Gastroesophageal sphincter (tissue), 4 donors: Measurements from ENCODE around the gene IVD. TPM values are rescaled to one million over a fixed set of nuclear protein-coding genes. Genes with fewer than 3 reads are reported as not detected.

Experiments used
- ATAC-seq: fragments of 150-250 bp; one replicate; pipeline ENCODE4 v1.9.1; 2016; ENCODE audit warnings: mild to moderate bottlenecking, moderate library complexity
- H3K27ac ChIP-seq, 4 donors: fragments of 200-600 bp; sonication (generic) in 3 of 4; 1 replicate in 3 of 4; 2 replicates in 1 of 4; pipeline ENCODE4 v1.5.1; 2016 to 2019
- H3K27me3 ChIP-seq: fragments of 200-600 bp; sonication (generic); one replicate; pipeline ENCODE4 v1.5.1; 2019
- H3K36me3 ChIP-seq, 2 donors: fragments of 200-600 bp; sonication (generic); one replicate each; pipeline ENCODE4 v1.5.1; 2019; ENCODE audit warnings: control low read depth in 1 of 2
- H3K4me1 ChIP-seq, 3 donors: fragments of 200-600 bp; sonication (generic); 1 replicate in 2 of 3; 2 replicates in 1 of 3; pipeline ENCODE4 v1.5.1; 2016 to 2019; ENCODE audit warnings: control low read depth in 2 of 3
- H3K4me3 ChIP-seq, 2 donors: fragments of 200-600 bp; sonication (generic); one replicate each; pipeline ENCODE4 v1.5.1; 2019; ENCODE audit warnings: mild to moderate bottlenecking in 1 of 2, moderate library complexity in 1 of 2
- H3K9me3 ChIP-seq, 3 donors: fragments of 200-600 bp; sonication (generic); one replicate each; pipeline ENCODE4 v1.5.1; 2017 to 2019; ENCODE audit warnings: control low read depth in 2 of 3
- EP300 ChIP-seq: sonication (generic); formaldehyde crosslinking; IDR thresholded peaks from one replicate; pipeline ENCODE4 v1.6.1; 2017; ENCODE audit warnings: antibody characterized with exemption, mild to moderate bottlenecking
- POLR2A ChIP-seq, 2 donors: fragments of 450-650 bp; IDR thresholded peaks; one replicate each; pipeline ENCODE4 v1.6.1; 2017; ENCODE audit warnings: antibody characterized with exemption in 2 of 2, mild to moderate bottlenecking in 2 of 2, moderate library complexity in 1 of 2
- POLR2AphosphoS5 ChIP-seq: sonication (generic); formaldehyde crosslinking; IDR thresholded peaks from one replicate; pipeline ENCODE4 v1.6.1; 2017; ENCODE audit warnings: antibody characterized with exemption
- WGBS, 2 donors: methylation state at CpG; one replicate each; pipeline ENCODE4 v1.1.5; 2018; ENCODE audit warnings: low coverage in 1 of 2; 5-methylcytosine and 5-hydroxymethylcytosine counted together
- total RNA-seq, 4 donors: library from RNA; depleted of rRNA; stranded (reverse); fragments of >200 nt; gene quantifications; one replicate each; pipeline ENCODE4 v1.1.0, GENCODE V29; 2016
- TF ChIP-seq, protein P1 (sequence below), 4 experiments: fragments of 200-600 bp in 2 of 4; fragments of 450-650 bp in 2 of 4; sonication (generic) in 1 of 4; IDR thresholded peaks; one replicate each; pipeline ENCODE4 v1.5.1; 2017 to 2019; ENCODE audit warnings: antibody characterized with exemption in 4 of 4, mild to moderate bottlenecking in 2 of 4, moderate library complexity in 2 of 4

The IVD gene
- total RNA-seq, 4 donors from 2014 or later: 26.1 to 80.2 (median 50.1) TPM

DNA sequence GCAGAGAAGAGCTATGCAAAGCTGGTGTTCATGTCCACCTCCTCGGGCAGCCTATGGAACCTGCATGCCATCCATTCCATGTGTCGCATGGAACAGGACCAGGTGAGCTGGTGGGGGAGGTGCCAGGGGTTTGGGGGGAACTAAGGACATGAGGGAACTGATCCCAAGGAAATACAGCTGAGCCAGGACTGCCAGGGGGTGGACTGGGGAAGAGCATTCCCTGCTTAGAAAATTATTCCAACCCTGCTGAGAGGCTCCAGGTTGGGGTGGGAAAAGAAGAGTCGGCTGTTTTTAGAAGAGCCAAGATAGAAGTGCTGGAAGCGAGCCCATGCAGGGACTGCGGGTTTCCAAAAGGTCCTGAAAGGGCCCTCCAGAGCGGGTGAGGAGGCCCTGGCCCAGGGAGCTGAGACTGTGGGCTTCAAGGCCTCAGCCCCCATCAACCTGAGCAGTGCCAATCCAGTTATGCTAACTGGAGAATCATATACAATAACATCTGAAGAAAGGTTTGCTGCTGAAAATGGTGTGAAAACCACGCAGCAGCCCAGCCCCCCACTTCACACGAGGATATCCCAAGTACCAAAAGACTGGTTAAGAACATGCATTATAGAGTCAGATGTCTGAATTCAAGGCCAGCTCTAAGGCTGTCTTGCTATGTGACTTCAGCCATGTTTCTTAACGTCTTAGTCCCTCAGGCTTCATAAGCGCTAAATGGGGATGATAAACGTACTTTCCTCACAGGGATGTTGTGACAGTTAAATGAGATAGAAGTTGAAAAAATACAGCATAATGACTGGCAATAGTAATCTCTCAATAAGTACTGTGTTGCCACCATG, 39.8 kb upstream of the IVD start:
- no peaks in the 10 kb centered on the region for H3K36me3 ChIP-seq
- H3K4me3 ChIP-seq: no peak overlapping the region
- H3K4me1 ChIP-seq: peaks cover 0 to 23% (median 0%) of the 10 kb centered on the region in 3 donors
- ATAC-seq: no peak
- TF ChIP-seq, protein P1, sequence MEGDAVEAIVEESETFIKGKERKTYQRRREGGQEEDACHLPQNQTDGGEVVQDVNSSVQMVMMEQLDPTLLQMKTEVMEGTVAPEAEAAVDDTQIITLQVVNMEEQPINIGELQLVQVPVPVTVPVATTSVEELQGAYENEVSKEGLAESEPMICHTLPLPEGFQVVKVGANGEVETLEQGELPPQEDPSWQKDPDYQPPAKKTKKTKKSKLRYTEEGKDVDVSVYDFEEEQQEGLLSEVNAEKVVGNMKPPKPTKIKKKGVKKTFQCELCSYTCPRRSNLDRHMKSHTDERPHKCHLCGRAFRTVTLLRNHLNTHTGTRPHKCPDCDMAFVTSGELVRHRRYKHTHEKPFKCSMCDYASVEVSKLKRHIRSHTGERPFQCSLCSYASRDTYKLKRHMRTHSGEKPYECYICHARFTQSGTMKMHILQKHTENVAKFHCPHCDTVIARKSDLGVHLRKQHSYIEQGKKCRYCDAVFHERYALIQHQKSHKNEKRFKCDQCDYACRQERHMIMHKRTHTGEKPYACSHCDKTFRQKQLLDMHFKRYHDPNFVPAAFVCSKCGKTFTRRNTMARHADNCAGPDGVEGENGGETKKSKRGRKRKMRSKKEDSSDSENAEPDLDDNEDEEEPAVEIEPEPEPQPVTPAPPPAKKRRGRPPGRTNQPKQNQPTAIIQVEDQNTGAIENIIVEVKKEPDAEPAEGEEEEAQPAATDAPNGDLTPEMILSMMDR (IDR thresholded peaks at IDR 0.05): no peak
- TF ChIP-seq POLR2AphosphoS5: no peak
- TF ChIP-seq POLR2A (IDR thresholded peaks at IDR 0.05): no peak
- no peak for TF ChIP-seq EP300
- no peak overlapping the region for H3K27ac ChIP-seq
- no peaks in the 10 kb centered on the region for H3K9me3 ChIP-seq
- H3K27me3 ChIP-seq: no peaks in the 10 kb centered on the region
- 80 to 90% methylated on average over 6 to 7 of the region's 11 CpGs for WGBS, 2 donors

GRCh38 chr15:40366457-40367370, 38.9 kb upstream of the IVD start:
- no peaks in the 10 kb centered on the region for H3K27me3 ChIP-seq
- H3K36me3 ChIP-seq: no peaks in the 10 kb centered on the region
- TF ChIP-seq EP300 (no peak), POLR2AphosphoS5 (no peak), POLR2A (IDR thresholded peaks at IDR 0.05) (no peak)
- TF ChIP-seq, protein P1 (IDR thresholded peaks at IDR 0.05): no peak
- no peaks in the 10 kb centered on the region for H3K9me3 ChIP-seq
- WGBS, 2 donors: 80 to 95% methylated on average over 3 of the region's 14 CpGs
- H3K4me1 ChIP-seq: peaks cover 0 to 23% (median 0%) of the 10 kb centered on the region in 3 donors
- H3K4me3 ChIP-seq: no peak overlapping the region
- ATAC-seq: no peak
- peak overlapping the region in 1 of 4 donors; percentile 52 for H3K27ac ChIP-seq

GRCh38 chr15:40367371-40367685, 38.3 kb upstream of the IVD start:
- Histone ChIP-seq H3K27ac (peak overlapping the region in 2 of 4 donors; percentile 52 to 56), H3K4me1 (peaks cover 0 to 23% (median 0%) of the 10 kb centered on the region in 3 donors), H3K27me3 (no peaks in the 10 kb centered on the region), H3K9me3 (no peaks in the 10 kb centered on the region), H3K36me3 (no peaks in the 10 kb centered on the region), H3K4me3 (peak overlapping the region in 1 of 2 donors; percentile 48)
- ATAC-seq: no peak
- TF ChIP-seq POLR2AphosphoS5 (no peak), POLR2A (IDR thresholded peaks at IDR 0.05) (no peak), EP300 (no peak)
- TF ChIP-seq, protein P1 (IDR thresholded peaks at IDR 0.05): no peak
- 80% methylated on average over 3 of the region's 5 CpGs; no CpG with 5 or more reads in 1 of the 2 donors for whole genome bisulfite sequencing, 2 donors

DNA sequence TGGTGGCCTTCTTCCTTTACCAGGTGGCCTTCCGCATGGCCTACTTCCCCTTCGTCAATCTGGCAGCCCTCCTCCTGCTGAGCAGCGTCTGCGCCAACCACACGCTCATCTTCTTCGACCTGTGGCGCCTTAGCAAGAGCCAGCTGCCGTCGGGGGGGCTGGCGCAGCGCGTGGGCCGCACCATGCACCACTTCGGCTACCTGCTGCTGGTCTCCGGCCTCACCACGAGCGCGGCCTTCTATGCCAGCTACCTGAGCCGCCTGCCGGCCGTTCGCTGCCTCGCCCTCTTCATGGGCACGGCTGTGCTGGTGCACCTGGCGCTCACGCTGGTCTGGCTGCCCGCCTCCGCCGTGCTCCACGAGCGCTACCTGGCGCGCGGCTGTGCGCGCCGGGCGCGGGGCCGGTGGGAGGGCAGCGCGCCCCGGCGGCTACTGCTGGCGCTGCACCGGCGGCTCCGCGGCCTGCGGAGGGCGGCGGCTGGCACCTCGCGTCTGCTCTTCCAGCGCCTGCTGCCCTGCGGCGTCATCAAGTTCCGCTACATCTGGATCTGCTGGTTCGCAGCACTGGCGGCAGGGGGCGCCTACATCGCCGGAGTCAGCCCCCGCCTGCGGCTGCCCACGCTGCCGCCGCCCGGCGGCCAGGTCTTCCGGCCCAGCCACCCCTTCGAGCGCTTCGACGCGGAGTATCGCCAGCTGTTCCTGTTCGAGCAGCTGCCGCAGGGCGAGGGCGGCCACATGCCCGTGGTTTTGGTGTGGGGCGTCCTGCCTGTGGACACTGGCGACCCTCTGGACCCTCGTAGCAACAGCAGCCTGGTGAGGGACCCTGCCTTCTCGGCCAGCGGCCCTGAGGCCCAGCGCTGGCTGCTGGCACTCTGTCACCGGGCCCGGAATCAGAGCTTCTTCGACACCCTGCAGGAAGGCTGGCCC, 37.6 kb upstream of the IVD start:
- WGBS, 2 donors: 42 to 72% methylated on average over 2 to 3 of the region's 91 CpGs

More for the DNA sequence above, 37.6 kb upstream of the IVD start:
- Histone ChIP-seq H3K9me3 (no peaks in the 10 kb centered on the region), H3K4me1 (peaks cover 0 to 23% (median 0%) of the 10 kb centered on the region in 3 donors), H3K36me3 (no peaks in the 10 kb centered on the region), H3K4me3 (peak overlapping the region in 1 of 2 donors; percentile 48), H3K27ac (peak overlapping the region in 3 of 4 donors; percentile 8 to 58 (median 52)), H3K27me3 (no peaks in the 10 kb centered on the region)
- TF ChIP-seq, protein P1 (IDR thresholded peaks at IDR 0.05): peak in 3 of 4 experiments; percentile 91 to 94 (median 94)
- no peak for TF ChIP-seq EP300
- peak; percentile 44 for TF ChIP-seq POLR2AphosphoS5
- TF ChIP-seq POLR2A (IDR thresholded peaks at IDR 0.05): no peak
- ATAC-seq: peak; percentile 93
